Measurements from ENCODE around the gene CDRT15.

Gene CDRT15

GRCh38 chr17:14205380-14205779 is 31.3 kb downstream of the CDRT15 start:
- no peak for ATAC-seq
- TF ChIP-seq ZNF8 (CRISPR knock-in tag; IDR thresholded peaks at IDR 0.05), result no peak
- no peak for TF ChIP-seq ARNTL (CRISPR knock-in tag; IDR thresholded peaks at IDR 0.05; ENCODE audit: borderline replicate concordance, low read depth)
- TF ChIP-seq GLIS3 (CRISPR knock-in tag; IDR thresholded peaks at IDR 0.05), result no peak
- no peak for TF ChIP-seq TOX (CRISPR knock-in tag; IDR thresholded peaks at IDR 0.05; ENCODE audit: borderline replicate concordance)
- TF ChIP-seq PATZ1 (CRISPR knock-in tag; IDR thresholded peaks at IDR 0.05; ENCODE audit: borderline replicate concordance), result no peak
- TF ChIP-seq CSDC2 (CRISPR knock-in tag; IDR thresholded peaks at IDR 0.05), result no peak
- TF ChIP-seq, protein P1, sequence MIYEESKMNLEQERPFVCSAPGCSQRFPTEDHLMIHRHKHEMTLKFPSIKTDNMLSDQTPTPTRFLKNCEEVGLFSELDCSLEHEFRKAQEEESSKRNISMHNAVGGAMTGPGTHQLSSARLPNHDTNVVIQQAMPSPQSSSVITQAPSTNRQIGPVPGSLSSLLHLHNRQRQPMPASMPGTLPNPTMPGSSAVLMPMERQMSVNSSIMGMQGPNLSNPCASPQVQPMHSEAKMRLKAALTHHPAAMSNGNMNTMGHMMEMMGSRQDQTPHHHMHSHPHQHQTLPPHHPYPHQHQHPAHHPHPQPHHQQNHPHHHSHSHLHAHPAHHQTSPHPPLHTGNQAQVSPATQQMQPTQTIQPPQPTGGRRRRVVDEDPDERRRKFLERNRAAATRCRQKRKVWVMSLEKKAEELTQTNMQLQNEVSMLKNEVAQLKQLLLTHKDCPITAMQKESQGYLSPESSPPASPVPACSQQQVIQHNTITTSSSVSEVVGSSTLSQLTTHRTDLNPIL (CRISPR knock-in tag; IDR thresholded peaks at IDR 0.05; ENCODE audit: low read depth), result no peak
- TF ChIP-seq TCF4 (CRISPR knock-in tag; IDR thresholded peaks at IDR 0.05; ENCODE audit: borderline replicate concordance), result no peak
- TF ChIP-seq ZFP30 (CRISPR knock-in tag; IDR thresholded peaks at IDR 0.05), result no peak
- TF ChIP-seq, protein P2, sequence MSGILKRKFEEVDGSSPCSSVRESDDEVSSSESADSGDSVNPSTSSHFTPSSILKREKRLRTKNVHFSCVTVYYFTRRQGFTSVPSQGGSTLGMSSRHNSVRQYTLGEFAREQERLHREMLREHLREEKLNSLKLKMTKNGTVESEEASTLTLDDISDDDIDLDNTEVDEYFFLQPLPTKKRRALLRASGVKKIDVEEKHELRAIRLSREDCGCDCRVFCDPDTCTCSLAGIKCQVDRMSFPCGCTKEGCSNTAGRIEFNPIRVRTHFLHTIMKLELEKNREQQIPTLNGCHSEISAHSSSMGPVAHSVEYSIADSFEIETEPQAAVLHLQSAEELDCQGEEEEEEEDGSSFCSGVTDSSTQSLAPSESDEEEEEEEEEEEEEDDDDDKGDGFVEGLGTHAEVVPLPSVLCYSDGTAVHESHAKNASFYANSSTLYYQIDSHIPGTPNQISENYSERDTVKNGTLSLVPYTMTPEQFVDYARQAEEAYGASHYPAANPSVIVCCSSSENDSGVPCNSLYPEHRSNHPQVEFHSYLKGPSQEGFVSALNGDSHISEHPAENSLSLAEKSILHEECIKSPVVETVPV (CRISPR knock-in tag; IDR thresholded peaks at IDR 0.05), result no peak
- no peak for TF ChIP-seq OSR1 (CRISPR knock-in tag; IDR thresholded peaks at IDR 0.05)
- no peak for TF ChIP-seq ISL1 (CRISPR knock-in tag; IDR thresholded peaks at IDR 0.05)
- no peak for TF ChIP-seq PPARA (CRISPR knock-in tag; IDR thresholded peaks at IDR 0.05; ENCODE audit: borderline replicate concordance)
- no peak for TF ChIP-seq ZNF565 (CRISPR knock-in tag; conservative IDR thresholded peaks at IDR 0.05; ENCODE audit: low read depth)
- no peak for TF ChIP-seq RARB (CRISPR knock-in tag; IDR thresholded peaks at IDR 0.05)
- TF ChIP-seq ZC3H10 (CRISPR knock-in tag; IDR thresholded peaks at IDR 0.05), result no peak
- no peak for TF ChIP-seq ESRRG (CRISPR knock-in tag; IDR thresholded peaks at IDR 0.05)
- no peak for TF ChIP-seq SNAI2 (CRISPR knock-in tag; IDR thresholded peaks at IDR 0.05)

DNA sequence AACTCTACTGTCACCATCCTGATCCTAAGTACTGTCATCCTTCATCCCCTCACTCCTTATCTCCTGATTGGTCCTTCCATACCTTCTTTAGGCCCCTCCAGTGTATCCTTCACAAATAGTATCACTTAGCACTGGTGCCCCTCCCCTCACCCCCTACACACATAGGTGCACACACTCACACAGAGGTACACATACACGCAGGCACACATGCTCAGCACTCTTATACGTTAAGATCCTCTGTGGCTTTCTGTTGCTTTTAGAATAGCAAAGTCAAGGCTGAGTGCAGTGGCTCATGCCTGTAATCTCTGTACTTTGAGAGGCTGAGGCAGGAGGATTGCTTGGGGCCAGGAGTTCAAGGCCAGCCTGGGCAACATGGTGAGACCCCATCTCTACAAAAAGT is 32.1 kb downstream of the CDRT15 start:
- no peak for TF ChIP-seq ZFP3 (CRISPR knock-in tag; IDR thresholded peaks at IDR 0.05)
- TF ChIP-seq, protein P3, sequence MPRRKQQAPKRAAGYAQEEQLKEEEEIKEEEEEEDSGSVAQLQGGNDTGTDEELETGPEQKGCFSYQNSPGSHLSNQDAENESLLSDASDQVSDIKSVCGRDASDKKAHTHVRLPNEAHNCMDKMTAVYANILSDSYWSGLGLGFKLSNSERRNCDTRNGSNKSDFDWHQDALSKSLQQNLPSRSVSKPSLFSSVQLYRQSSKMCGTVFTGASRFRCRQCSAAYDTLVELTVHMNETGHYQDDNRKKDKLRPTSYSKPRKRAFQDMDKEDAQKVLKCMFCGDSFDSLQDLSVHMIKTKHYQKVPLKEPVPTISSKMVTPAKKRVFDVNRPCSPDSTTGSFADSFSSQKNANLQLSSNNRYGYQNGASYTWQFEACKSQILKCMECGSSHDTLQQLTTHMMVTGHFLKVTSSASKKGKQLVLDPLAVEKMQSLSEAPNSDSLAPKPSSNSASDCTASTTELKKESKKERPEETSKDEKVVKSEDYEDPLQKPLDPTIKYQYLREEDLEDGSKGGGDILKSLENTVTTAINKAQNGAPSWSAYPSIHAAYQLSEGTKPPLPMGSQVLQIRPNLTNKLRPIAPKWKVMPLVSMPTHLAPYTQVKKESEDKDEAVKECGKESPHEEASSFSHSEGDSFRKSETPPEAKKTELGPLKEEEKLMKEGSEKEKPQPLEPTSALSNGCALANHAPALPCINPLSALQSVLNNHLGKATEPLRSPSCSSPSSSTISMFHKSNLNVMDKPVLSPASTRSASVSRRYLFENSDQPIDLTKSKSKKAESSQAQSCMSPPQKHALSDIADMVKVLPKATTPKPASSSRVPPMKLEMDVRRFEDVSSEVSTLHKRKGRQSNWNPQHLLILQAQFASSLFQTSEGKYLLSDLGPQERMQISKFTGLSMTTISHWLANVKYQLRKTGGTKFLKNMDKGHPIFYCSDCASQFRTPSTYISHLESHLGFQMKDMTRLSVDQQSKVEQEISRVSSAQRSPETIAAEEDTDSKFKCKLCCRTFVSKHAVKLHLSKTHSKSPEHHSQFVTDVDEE (CRISPR knock-in tag; IDR thresholded peaks at IDR 0.05), result no peak
- TF ChIP-seq, protein P2 (CRISPR knock-in tag; IDR thresholded peaks at IDR 0.05), result no peak
- TF ChIP-seq ISL1 (CRISPR knock-in tag; IDR thresholded peaks at IDR 0.05), result no peak
- no peak for TF ChIP-seq TCF4 (CRISPR knock-in tag; IDR thresholded peaks at IDR 0.05; ENCODE audit: borderline replicate concordance)
- no peak for TF ChIP-seq BACH2 (CRISPR knock-in tag; IDR thresholded peaks at IDR 0.05; ENCODE audit: borderline replicate concordance)
- ATAC-seq, result no peak

- ATAC-seq, result no peak
- no peak for TF ChIP-seq ZNF8 (CRISPR knock-in tag; IDR thresholded peaks at IDR 0.05)
- TF ChIP-seq, protein P3 (CRISPR knock-in tag; IDR thresholded peaks at IDR 0.05), result no peak
- no peak for TF ChIP-seq ZFP30 (CRISPR knock-in tag; IDR thresholded peaks at IDR 0.05)
- TF ChIP-seq GLIS3 (CRISPR knock-in tag; IDR thresholded peaks at IDR 0.05), result no peak
- no peak for TF ChIP-seq CSDC2 (CRISPR knock-in tag; IDR thresholded peaks at IDR 0.05)
- TF ChIP-seq TOX (CRISPR knock-in tag; IDR thresholded peaks at IDR 0.05; ENCODE audit: borderline replicate concordance), result no peak
- no peak for TF ChIP-seq TCF4 (CRISPR knock-in tag; IDR thresholded peaks at IDR 0.05; ENCODE audit: borderline replicate concordance)
- no peak for TF ChIP-seq ZNF565 (CRISPR knock-in tag; conservative IDR thresholded peaks at IDR 0.05; ENCODE audit: low read depth)
- no peak for TF ChIP-seq ESRRG (CRISPR knock-in tag; IDR thresholded peaks at IDR 0.05)
- no peak for TF ChIP-seq ZNF70 (CRISPR knock-in tag; IDR thresholded peaks at IDR 0.05)
- TF ChIP-seq ARNTL (CRISPR knock-in tag; IDR thresholded peaks at IDR 0.05; ENCODE audit: borderline replicate concordance, low read depth), result no peak
- TF ChIP-seq RARB (CRISPR knock-in tag; IDR thresholded peaks at IDR 0.05), result no peak
- TF ChIP-seq, protein P1 (CRISPR knock-in tag; IDR thresholded peaks at IDR 0.05; ENCODE audit: low read depth), result no peak
- no peak for TF ChIP-seq ZFP3 (CRISPR knock-in tag; IDR thresholded peaks at IDR 0.05)
Observed at GRCh38 chr17:14204084-14204483, 32.6 kb downstream of the CDRT15 start.
